ENCODE results near the gene NDUFS2. TPM values are rescaled to one million over a fixed set of nuclear protein-coding genes. Genes with fewer than 3 reads are reported as not detected.
A peak's percentile ranks its signal among the peaks of the same experiment; 100 is the strongest.

Gene NDUFS2
- total and polyA plus RNA-seq, 8 donors: 9.9 to 165 (median 82.7) TPM

DNA sequence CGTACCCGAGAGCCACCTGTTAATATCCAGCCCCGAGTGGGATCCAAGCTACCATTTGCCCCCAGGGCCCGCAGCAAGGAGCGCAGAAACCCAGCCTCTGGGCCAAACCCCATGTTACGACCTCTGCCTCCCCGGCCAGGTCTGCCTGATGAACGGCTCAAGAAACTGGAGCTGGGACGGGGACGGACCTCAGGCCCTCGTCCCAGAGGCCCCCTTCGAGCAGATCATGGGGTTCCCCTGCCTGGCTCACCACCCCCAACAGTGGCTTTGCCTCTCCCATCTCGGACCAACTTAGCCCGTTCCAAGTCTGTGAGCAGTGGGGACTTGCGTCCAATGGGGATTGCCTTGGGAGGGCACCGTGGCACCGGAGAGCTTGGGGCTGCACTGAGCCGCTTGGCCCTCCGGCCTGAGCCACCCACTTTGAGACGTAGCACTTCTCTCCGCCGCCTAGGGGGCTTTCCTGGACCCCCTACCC is 41.5 kb upstream of the NDUFS2 start:
- Histone ChIP-seq H3K4me1 (peaks cover 31 to 59% (median 49%) of the 10 kb centered on the region in 4 donors), H3K27ac (peak overlapping the region in 1 of 5 donors; percentile 90), H3K36me3 (peaks cover 9 to 68% (median 59%) of the 10 kb centered on the region in 4 donors), H3K4me3 (peak overlapping the region in 1 of 4 donors; percentile 96), H3K27me3 (no peaks in the 10 kb centered on the region), H3K9me3 (no peaks in the 10 kb centered on the region)
- 92 to 95% (median 94%) methylated on average over 15 to 22 of the region's 22 CpGs for WGBS, 5 donors
- no peak for TF ChIP-seq EP300 (IDR thresholded peaks at IDR 0.05)
- TF ChIP-seq, protein P1, sequence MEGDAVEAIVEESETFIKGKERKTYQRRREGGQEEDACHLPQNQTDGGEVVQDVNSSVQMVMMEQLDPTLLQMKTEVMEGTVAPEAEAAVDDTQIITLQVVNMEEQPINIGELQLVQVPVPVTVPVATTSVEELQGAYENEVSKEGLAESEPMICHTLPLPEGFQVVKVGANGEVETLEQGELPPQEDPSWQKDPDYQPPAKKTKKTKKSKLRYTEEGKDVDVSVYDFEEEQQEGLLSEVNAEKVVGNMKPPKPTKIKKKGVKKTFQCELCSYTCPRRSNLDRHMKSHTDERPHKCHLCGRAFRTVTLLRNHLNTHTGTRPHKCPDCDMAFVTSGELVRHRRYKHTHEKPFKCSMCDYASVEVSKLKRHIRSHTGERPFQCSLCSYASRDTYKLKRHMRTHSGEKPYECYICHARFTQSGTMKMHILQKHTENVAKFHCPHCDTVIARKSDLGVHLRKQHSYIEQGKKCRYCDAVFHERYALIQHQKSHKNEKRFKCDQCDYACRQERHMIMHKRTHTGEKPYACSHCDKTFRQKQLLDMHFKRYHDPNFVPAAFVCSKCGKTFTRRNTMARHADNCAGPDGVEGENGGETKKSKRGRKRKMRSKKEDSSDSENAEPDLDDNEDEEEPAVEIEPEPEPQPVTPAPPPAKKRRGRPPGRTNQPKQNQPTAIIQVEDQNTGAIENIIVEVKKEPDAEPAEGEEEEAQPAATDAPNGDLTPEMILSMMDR (IDR thresholded peaks at IDR 0.05): no peak
- no peak for TF ChIP-seq POLR2AphosphoS5 (IDR thresholded peaks at IDR 0.05)
- no peak for TF ChIP-seq POLR2A (IDR thresholded peaks at IDR 0.05)
- DNase-seq: no peak
- intact Hi-C loops (cut with DNase I; ENCODE audit: low total_unique reads): no loop called here

DNA sequence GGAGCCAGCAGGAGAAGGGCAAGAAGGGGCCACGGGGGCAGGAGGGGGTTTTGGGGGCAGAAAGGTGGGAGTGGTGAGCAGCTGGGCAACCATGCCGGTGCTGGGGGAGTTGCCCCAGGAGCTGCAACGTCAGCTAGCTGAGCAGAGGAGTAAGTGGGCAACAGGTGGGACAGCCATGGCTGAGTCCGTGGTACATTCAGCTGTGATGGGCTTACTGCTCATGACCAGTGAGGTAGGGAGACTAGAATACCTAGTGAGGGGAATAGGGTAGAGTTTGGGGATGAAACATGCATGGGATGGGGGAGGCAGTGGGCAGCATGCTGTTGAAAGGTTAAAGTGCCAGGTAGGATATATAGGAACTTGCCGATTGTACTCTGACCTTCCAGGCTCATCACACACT is 40.5 kb upstream of the NDUFS2 start:
- intact Hi-C loops (cut with DNase I; ENCODE audit: low total_unique reads): no loop called here
- peak overlapping the region in 2 of 5 donors; percentile 6 to 22 for H3K27ac ChIP-seq
- TF ChIP-seq POLR2A (IDR thresholded peaks at IDR 0.05) (no peak), EP300 (IDR thresholded peaks at IDR 0.05) (no peak), POLR2AphosphoS5 (IDR thresholded peaks at IDR 0.05) (no peak)
- TF ChIP-seq, protein P1 (IDR thresholded peaks at IDR 0.05): no peak

DNA sequence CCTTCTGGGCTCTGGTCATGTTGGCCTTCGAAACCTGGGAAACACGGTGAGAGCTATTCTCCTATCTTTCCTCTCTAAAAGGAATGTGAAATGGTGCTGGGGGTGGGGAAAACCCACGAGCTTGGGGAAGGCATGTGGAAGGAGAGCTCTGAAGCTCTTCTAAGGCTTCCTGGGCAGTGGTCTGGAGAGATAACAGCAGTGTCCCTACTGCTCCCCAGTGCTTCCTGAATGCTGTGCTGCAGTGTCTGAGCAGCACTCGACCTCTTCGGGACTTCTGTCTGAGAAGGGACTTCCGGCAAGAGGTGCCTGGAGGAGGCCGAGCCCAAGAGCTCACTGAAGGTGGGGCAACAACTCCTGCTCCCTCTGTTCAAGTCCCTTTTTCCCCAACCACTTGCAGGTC is 40.1 kb upstream of the NDUFS2 start:
- no peak for TF ChIP-seq EP300 (IDR thresholded peaks at IDR 0.05)
- no peak for TF ChIP-seq POLR2AphosphoS5 (IDR thresholded peaks at IDR 0.05)
- TF ChIP-seq, protein P1 (IDR thresholded peaks at IDR 0.05): no peak
- no peak for TF ChIP-seq POLR2A (IDR thresholded peaks at IDR 0.05)
- Histone ChIP-seq H3K4me3 (no peak overlapping the region), H3K27me3 (no peaks in the 10 kb centered on the region), H3K9me3 (no peaks in the 10 kb centered on the region), H3K4me1 (peaks cover 34 to 62% (median 56%) of the 10 kb centered on the region in 4 donors), H3K36me3 (peaks cover 9 to 66% (median 55%) of the 10 kb centered on the region in 4 donors), H3K27ac (no peak overlapping the region)
- no peak for DNase-seq
- WGBS, 5 donors: 76 to 82% (median 79%) methylated on average over 7 of the region's 7 CpGs
- intact Hi-C loops (cut with DNase I; ENCODE audit: low total_unique reads): no loop called here

More for the DNA sequence above, 40.5 kb upstream of the NDUFS2 start:
- H3K4me1 ChIP-seq: peaks cover 31 to 58% (median 52%) of the 10 kb centered on the region in 4 donors
- 83 to 92% (median 89%) methylated on average over 5 of the region's 5 CpGs for WGBS, 5 donors
- no peaks in the 10 kb centered on the region for H3K27me3 ChIP-seq
- DNase-seq: no peak
- H3K36me3 ChIP-seq: peaks cover 9 to 68% (median 59%) of the 10 kb centered on the region in 4 donors
- no peaks in the 10 kb centered on the region for H3K9me3 ChIP-seq
- no peak overlapping the region for H3K4me3 ChIP-seq

DNA sequence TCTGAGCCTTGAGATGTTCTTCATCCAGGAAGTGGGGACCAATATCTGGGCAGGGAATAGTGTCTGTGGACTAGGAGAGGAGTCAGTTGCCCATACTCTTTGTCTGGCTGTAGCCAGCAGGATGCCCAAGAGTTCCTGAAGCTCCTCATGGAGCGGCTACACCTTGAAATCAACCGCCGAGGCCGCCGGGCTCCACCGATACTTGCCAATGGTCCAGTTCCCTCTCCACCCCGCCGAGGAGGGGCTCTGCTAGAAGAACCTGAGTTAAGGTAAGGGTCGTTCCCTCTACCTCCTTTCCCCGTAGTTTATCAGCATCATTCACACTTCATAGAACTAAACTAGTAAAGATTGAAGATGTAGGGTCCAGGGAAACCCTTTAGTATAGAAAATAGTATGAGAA is 39.4 kb upstream of the NDUFS2 start:
- Histone ChIP-seq H3K36me3 (peaks cover 5 to 61% (median 48%) of the 10 kb centered on the region in 4 donors), H3K27me3 (no peaks in the 10 kb centered on the region), H3K4me1 (peaks cover 36 to 69% (median 64%) of the 10 kb centered on the region in 4 donors), H3K9me3 (no peaks in the 10 kb centered on the region), H3K4me3 (no peak overlapping the region), H3K27ac (peak overlapping the region in 1 of 5 donors; percentile 32)
- intact Hi-C loops (cut with DNase I; ENCODE audit: low total_unique reads): no loop called here
- DNase-seq: no peak
- 89 to 97% (median 94%) methylated on average over 10 of the region's 10 CpGs for WGBS, 5 donors
- TF ChIP-seq POLR2A (IDR thresholded peaks at IDR 0.05): no peak
- TF ChIP-seq EP300 (IDR thresholded peaks at IDR 0.05): no peak
- TF ChIP-seq, protein P1 (IDR thresholded peaks at IDR 0.05): no peak
- TF ChIP-seq POLR2AphosphoS5 (IDR thresholded peaks at IDR 0.05): no peak

Data from stomach (tissue), 9 donors.